Embryonic facial prominence (tissue), 1 donor: ENCODE measurements around the gene HBZ.
"Not testable (repeated sequence)": the region's sequence is repeated elsewhere in the genome, so short reads cannot be mapped to it uniquely, and the experiment has no call there.

Source experiments
- DNase-seq: peaks from one replicate; pipeline ENCODE4 v3.0.0-alpha.2; 2016; ENCODE audit errors: extremely low spot score

Gene HBZ

DNA sequence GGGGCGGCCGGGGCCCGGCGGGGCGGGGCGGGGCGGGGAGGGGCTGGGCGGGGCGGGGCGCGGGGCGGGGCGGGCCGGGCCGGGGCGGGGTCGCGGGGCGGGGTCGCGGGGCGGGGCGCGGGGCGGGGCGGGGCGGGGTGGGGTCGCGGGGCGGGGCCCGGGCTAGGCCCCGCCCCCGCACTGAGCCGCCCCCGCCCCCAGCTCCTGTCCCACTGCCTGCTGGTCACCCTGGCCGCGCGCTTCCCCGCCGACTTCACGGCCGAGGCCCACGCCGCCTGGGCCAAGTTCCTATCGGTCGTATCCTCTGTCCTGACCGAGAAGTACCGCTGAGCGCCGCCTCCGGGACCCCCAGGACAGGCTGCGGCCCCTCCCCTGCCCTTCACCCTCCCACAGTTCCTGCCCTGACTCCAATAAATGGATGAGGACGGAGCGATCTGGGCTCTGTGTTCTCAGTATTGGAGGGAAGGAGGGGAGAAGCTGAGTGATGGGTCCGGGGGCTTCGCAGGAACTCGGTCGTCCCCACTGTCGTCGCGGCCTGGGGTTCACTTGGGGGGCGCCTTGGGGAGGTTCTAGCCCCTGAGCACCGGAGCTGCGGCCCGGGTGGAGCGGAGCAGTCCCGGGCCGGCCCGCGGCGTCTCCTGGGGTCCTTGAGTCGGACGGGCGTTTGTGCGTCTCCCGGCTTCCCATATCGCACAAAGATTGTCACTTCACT lies 12.5 kb downstream of the HBZ start:
- no peak for DNase-seq

DNA sequence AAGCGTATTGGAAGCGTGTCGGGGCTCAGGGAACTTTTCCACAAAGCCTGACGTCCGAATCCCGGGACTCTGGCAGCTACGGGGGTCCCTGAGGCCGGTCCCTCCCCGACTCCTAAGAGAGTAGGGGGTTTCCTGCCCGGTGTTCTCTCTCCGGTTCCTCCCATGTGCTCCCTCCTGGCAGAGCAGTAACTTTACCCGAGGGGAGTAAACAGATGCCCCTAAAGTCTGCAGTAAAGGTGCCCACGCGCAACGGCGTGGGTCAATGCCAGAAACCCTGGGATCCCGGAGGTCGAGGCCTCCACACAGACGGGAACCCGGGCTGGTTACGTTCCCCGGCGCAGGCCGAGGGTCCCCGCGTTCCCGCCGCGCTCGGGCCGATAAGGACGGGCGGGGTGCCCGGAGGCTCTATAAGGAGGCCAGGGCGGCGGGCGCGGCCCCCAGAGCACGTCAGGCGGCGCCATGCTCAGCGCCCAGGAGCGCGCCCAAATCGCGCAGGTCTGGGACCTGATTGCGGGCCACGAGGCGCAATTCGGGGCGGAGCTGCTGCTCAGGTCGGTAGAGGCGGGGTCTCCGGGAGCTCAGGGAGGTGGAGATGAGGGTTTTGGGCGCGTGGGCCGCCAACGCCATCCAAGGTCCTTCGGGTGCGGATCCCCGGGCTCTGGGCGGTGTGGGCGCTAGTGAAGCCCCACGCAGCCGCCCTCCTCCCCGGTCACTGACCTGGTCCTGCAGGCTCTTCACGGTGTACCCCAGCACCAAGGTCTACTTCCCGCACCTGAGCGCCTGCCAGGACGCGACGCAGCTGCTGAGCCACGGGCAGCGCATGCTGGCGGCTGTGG lies 13.3 kb downstream of the HBZ start, which contains the start of gene HBM:
HBM (plus strand) TSS at position 440 of the 836 bp plus-strand sequence; CDS start at position 460, 20 bp downstream.
- no peak for DNase-seq

DNA sequence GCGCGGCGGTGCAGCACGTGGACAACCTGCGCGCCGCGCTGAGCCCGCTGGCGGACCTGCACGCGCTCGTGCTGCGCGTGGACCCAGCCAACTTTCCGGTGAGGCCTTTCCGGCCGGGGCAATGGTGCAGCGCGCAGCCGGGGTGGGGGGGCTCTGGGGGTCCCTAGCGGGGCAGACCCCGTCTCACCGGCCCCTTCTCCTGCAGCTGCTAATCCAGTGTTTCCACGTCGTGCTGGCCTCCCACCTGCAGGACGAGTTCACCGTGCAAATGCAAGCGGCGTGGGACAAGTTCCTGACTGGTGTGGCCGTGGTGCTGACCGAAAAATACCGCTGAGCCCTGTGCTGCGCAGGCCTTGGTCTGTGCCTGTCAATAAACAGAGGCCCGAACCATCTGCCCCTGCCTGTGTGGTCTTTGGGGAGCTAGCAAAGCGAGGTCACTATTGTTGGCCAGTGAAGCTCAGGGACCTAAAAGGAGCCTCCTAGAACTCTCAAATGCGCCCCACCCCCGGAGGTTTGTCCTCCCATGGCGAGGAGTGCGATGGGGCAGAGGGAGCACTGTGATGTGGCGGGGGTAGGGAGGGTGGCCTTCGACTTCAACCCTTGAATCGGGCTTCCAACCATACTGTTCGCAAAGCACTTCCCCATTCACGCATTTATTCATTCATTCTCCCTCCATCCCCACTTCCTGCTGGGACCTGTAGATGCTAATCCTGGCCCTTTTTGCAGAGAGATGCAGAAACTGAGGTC lies 14.1 kb downstream of the HBZ start:
- DNase-seq, result no peak

DNA sequence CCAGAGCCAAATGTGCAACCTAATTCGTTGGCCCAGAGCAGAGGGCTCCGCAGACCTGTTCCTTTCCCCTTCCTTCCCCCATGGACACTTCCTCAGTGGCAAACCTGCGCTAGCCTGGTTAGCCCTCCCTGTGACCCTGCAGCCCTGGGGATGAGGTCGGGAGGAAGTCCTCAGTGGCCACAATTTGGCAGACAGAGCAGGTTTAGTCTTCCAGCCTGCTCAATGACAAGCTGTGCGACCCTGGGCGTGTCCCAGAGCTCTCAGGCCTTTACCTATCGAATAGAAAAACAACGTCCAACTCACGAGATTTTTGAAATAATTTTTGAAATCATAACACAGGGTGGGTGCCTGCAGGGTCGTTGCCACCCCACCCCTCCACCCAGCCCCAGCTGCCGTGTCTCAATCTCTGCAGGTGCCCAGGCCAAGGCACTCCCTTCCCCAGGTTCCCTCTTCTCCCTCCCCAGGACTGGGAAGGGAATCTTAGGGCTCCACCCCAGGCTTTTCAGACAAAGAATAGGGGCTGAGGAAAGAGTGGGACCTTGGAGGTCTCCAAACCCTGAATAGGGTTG lies 14.8 kb downstream of the HBZ start:
- DNase-seq, result no peak

DNA sequence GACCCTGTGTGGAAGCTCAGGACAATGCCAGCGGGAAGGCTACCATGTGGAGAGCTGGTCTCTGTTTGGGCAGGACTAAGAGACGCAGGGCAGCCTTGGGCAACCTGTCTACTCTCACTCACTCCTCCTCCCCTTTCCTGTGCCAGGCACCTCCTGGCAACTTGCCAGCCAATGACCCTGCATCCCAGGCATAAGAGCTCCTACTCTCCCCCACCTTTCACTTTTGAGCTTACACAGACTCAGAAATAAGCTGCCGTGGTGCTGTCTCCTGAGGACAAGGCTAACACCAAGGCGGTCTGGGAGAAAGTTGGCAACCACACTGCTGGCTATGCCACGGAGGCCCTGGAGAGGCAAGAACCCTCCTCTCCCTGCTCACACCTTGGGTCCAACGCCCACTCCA lies 16.0 kb downstream of the HBZ start:
- no peak for DNase-seq

DNA sequence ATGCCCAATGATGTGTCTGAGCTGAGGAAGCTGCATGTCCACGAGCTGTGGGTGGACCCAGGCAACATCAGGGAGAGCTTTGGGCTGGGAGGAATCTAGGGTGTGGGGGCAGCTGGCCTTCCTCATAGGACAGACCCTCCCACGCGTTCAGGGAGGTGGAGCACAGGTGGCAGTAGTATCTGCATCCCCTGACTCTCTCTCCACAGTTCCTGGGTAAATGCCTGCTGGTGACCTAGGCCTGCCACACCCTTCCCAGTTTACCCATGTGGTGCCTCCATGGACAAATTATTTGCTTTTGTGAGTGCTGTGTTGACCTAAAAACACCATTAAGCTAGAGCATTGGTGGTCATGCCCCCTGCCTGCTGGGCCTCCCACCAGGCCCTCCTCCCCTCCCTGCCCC lies 16.6 kb downstream of the HBZ start:
- DNase-seq, result no peak

DNA sequence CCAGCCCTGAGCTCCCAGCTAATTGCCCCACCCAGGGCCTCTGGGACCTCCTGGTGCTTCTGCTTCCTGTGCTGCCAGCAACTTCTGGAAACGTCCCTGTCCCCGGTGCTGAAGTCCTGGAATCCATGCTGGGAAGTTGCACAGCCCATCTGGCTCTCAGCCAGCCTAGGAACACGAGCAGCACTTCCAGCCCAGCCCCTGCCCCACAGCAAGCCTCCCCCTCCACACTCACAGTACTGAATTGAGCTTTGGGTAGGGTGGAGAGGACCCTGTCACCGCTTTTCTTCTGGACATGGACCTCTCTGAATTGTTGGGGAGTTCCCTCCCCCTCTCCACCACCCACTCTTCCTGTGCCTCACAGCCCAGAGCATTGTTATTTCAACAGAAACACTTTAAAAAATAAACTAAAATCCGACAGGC lies 17.7 kb downstream of the HBZ start:
- not testable (repeated sequence) for DNase-seq

DNA sequence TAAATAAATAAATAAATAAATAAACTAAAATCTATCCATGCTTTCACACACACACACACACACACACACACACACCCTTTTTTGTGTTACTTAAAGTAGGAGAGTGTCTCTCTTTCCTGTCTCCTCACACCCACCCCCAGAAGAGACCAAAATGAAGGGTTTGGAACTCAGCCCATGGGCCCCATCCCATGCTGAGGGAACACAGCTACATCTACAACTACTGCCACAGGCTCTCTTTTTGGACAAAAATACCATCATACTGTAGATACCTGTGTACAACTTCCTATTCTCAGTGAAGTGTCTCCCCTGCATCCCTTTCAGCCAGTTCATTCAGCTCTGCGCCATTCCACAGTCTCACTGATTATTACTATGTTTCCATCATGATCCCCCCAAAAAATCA lies 18.3 kb downstream of the HBZ start:
- DNase-seq, result no peak

DNA sequence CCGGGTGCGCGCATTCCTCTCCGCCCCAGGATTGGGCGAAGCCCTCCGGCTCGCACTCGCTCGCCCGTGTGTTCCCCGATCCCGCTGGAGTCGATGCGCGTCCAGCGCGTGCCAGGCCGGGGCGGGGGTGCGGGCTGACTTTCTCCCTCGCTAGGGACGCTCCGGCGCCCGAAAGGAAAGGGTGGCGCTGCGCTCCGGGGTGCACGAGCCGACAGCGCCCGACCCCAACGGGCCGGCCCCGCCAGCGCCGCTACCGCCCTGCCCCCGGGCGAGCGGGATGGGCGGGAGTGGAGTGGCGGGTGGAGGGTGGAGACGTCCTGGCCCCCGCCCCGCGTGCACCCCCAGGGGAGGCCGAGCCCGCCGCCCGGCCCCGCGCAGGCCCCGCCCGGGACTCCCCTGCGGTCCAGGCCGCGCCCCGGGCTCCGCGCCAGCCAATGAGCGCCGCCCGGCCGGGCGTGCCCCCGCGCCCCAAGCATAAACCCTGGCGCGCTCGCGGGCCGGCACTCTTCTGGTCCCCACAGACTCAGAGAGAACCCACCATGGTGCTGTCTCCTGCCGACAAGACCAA lies 20.0 kb downstream of the HBZ start, which contains the start of gene HBA2:
HBA2 (plus strand) TSS at position 503 of the 568 bp plus-strand sequence; CDS start at position 540, 37 bp downstream.
- not testable (repeated sequence) for DNase-seq

DNA sequence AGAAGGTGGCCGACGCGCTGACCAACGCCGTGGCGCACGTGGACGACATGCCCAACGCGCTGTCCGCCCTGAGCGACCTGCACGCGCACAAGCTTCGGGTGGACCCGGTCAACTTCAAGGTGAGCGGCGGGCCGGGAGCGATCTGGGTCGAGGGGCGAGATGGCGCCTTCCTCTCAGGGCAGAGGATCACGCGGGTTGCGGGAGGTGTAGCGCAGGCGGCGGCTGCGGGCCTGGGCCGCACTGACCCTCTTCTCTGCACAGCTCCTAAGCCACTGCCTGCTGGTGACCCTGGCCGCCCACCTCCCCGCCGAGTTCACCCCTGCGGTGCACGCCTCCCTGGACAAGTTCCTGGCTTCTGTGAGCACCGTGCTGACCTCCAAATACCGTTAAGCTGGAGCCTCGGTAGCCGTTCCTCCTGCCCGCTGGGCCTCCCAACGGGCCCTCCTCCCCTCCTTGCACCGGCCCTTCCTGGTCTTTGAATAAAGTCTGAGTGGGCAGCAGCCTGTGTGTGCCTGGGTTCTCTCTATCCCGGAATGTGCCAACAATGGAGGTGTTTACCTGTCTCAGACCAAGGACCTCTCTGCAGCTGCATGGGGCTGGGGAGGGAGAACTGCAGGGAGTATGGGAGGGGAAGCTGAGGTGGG lies 20.9 kb downstream of the HBZ start:
- not testable (repeated sequence) for DNase-seq

DNA sequence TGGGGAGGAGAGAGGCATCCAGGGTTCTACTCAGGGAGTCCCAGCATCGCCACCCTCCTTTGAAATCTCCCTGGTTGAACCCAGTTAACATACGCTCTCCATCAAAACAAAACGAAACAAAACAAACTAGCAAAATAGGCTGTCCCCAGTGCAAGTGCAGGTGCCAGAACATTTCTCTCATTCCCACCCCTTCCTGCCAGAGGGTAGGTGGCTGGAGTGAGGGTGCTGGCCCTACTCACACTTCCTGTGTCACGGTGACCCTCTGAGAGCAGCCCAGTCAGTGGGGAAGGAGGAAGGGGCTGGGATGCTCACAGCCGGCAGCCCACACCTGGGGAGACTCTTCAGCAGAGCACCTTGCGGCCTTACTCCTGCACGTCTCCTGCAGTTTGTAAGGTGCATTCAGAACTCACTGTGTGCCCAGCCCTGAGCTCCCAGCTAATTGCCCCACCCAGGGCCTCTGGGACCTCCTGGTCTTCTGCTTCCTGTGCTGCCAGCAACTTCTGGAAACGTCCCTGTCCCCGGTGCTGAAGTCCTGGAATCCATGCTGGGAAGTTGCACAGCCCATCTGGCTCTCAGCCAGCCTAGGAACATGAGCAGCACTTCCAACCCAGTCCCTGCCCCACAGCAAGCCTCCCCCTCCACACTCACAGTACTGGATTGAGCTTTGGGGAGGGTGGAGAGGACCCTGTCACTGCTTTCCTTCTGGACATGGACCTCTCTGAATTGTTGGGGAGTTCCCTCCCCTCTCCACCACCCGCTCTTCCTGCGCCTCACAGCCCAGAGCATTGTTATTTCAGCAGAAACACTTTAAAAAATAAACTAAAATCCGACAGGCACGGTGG lies 21.7 kb downstream of the HBZ start:
- DNase-seq, result not testable (repeated sequence)

DNA sequence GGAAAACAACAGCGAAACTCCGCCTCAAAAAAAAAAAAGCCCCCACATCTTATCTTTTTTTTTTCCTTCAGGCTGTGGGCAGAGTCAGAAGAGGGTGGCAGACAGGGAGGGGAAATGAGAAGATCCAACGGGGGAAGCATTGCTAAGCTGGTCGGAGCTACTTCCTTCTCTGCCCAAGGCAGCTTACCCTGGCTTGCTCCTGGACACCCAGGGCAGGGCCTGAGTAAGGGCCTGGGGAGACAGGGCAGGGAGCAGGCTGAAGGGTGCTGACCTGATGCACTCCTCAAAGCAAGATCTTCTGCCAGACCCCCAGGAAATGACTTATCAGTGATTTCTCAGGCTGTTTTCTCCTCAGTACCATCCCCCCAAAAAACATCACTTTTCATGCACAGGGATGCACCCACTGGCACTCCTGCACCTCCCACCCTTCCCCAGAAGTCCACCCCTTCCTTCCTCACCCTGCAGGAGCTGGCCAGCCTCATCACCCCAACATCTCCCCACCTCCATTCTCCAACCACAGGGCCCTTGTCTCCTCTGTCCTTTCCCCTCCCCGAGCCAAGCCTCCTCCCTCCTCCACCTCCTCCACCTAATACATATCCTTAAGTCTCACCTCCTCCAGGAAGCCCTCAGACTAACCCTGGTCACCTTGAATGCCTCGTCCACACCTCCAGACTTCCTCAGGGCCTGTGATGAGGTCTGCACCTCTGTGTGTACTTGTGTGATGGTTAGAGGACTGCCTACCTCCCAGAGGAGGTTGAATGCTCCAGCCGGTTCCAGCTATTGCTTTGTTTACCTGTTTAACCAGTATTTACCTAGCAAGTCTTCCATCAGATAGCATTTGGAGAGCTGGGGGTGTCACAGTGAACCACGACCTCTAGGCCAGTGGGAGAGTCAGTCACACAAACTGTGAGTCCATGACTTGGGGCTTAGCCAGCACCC lies 22.8 kb downstream of the HBZ start:
- DNase-seq, result no peak

DNA sequence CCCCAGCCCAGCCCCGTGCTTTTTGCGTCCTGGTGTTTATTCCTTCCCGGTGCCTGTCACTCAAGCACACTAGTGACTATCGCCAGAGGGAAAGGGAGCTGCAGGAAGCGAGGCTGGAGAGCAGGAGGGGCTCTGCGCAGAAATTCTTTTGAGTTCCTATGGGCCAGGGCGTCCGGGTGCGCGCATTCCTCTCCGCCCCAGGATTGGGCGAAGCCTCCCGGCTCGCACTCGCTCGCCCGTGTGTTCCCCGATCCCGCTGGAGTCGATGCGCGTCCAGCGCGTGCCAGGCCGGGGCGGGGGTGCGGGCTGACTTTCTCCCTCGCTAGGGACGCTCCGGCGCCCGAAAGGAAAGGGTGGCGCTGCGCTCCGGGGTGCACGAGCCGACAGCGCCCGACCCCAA lies 23.6 kb downstream of the HBZ start:
- not testable (repeated sequence) for DNase-seq

DNA sequence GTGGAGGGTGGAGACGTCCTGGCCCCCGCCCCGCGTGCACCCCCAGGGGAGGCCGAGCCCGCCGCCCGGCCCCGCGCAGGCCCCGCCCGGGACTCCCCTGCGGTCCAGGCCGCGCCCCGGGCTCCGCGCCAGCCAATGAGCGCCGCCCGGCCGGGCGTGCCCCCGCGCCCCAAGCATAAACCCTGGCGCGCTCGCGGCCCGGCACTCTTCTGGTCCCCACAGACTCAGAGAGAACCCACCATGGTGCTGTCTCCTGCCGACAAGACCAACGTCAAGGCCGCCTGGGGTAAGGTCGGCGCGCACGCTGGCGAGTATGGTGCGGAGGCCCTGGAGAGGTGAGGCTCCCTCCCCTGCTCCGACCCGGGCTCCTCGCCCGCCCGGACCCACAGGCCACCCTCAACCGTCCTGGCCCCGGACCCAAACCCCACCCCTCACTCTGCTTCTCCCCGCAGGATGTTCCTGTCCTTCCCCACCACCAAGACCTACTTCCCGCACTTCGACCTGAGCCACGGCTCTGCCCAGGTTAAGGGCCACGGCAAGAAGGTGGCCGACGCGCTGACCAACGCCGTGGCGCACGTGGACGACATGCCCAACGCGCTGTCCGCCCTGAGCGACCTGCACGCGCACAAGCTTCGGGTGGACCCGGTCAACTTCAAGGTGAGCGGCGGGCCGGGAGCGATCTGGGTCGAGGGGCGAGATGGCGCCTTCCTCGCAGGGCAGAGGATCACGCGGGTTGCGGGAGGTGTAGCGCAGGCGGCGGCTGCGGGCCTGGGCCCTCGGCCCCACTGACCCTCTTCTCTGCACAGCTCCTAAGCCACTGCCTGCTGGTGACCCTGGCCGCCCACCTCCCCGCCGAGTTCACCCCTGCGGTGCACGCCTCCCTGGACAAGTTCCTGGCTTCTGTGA lies 24.3 kb downstream of the HBZ start, which contains the start of gene HBA1:
HBA1 (plus strand) TSS at position 204 of the 906 bp plus-strand sequence; CDS start at position 241, 37 bp downstream.
- not testable (repeated sequence) for DNase-seq

DNA sequence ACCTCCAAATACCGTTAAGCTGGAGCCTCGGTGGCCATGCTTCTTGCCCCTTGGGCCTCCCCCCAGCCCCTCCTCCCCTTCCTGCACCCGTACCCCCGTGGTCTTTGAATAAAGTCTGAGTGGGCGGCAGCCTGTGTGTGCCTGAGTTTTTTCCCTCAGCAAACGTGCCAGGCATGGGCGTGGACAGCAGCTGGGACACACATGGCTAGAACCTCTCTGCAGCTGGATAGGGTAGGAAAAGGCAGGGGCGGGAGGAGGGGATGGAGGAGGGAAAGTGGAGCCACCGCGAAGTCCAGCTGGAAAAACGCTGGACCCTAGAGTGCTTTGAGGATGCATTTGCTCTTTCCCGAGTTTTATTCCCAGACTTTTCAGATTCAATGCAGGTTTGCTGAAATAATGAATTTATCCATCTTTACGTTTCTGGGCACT lies 25.0 kb downstream of the HBZ start:
- DNase-seq, result peak; percentile 100

DNA sequence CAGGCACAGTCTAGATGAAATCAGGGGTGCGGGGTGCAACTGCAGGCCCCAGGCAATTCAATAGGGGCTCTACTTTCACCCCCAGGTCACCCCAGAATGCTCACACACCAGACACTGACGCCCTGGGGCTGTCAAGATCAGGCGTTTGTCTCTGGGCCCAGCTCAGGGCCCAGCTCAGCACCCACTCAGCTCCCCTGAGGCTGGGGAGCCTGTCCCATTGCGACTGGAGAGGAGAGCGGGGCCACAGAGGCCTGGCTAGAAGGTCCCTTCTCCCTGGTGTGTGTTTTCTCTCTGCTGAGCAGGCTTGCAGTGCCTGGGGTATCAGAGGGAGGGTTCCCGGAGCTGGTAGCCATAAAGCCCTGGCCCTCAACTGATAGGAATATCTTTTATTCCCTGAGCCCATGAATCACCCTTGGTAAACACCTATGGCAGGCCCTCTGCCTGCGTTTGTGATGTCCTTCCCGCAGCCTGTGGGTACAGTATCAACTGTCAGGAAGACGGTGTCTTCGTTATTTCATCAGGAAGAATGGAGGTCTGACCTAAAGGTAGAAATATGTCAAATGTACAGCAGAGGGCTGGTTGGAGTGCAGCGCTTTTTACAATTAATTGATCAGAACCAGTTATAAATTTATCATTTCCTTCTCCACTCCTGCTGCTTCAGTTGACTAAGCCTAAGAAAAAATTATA lies 25.7 kb downstream of the HBZ start:
- no peak for DNase-seq

DNA sequence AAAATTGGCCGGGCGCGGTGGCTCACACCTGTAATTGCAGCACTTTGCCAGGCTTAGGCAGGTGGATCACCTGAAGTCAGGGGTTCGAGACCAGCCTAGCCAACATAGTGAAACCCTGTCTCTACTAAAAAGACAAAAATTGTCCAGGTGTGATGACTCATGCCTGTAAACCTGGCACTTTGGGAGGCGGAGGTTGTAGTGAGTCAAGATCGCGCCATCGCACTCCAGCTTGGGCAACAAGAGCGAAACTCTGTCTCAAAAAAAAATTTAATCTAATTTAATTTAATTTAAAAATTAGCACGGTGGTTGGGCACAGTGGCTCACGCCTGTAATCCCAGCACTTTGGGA lies 26.2 kb downstream of the HBZ start:
- DNase-seq, result no peak
